CD4-positive, alpha-beta T cell treated with Interleukin-12 subunit alpha and Interleukin-12 subunit beta, for 1 hour (primary cell): ENCODE measurements around the gene PPP1R15B.

Experiments
- DNase-seq: peaks from one replicate; pipeline ENCODE4 v3.0.0-alpha.2; 2020

Gene PPP1R15B

GRCh38 chr1:204363335-204364114 lies 48.1 kb downstream of the PPP1R15B start:
- peak; percentile 83 for DNase-seq

- no peak for DNase-seq
These were observed 48.7 kb downstream of the PPP1R15B start for GRCh38 chr1:204362984-204363334.

- no peak for DNase-seq
These were observed 49.8 kb downstream of the PPP1R15B start for GRCh38 chr1:204361781-204362180.

DNA sequence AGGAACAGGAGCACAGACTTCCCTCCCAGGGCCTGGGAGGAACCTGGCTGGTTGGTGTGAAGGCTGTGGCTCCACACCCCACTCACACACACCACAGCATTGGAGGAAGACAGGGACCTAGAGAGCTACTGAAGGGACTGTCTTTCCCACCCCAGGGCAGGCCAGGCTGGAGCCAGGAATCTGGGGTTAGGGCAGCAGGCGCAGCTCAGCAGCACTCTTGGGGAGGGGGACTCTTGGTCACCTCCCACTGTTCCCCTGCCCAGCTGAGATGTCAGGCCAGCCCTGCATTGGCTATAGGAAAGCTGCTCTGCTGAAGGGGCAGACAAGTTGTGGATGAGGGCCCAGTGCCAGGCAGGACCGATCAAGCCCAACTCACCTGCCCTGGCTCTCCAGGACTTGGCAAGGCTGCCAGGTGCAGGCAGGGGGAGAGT lies 50.3 kb downstream of the PPP1R15B start:
- DNase-seq, result no peak

DNA sequence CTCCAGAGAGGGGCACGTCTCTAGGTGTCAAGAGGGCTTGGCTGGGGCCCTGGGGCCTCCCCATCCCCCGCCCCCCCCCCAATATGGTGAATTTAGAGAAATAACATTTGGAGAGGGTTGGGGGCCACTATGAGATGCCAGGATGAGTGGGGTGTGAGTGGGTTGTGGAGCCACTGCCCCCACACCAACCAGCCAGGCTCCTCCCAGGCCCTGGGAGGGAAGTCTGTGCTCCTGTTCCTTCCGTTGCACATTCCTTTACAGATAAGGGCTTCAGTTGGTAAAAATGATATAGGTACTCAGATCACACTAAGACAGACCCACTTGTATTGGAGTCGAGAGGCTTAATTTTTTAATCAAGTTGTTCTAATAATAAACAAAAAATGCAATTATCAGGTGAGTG lies 51.3 kb downstream of the PPP1R15B start:
- no peak for DNase-seq

- no peak for DNase-seq
These were observed 52.0 kb downstream of the PPP1R15B start, which contains the start of gene PLEKHA6 for GRCh38 chr1:204359474-204360255. Gene PLEKHA6, minus strand, starts transcription at chr1:204359929. Its CDS starts 86,202 bp downstream, at chr1:204273727.

DNA sequence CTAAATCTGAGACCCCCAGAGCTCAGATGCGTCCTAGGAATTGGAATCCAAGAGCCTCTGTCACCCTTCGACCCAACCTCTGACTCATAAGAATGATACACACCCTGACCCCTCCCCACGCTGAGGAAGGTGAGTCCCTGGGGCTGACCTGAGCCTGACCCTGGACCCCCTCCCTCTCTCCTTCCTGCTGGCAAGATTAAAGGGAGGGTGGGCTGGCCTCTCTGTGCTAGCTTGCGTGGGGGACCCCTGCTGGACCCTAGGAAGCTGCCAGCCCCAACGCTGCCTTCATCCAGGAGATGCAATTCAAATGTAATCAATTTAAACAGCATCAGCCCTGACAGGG lies 52.5 kb downstream of the PPP1R15B start:
- no peak for DNase-seq

- DNase-seq, result no peak
These were observed 53.0 kb downstream of the PPP1R15B start for GRCh38 chr1:204358605-204359004.

DNA sequence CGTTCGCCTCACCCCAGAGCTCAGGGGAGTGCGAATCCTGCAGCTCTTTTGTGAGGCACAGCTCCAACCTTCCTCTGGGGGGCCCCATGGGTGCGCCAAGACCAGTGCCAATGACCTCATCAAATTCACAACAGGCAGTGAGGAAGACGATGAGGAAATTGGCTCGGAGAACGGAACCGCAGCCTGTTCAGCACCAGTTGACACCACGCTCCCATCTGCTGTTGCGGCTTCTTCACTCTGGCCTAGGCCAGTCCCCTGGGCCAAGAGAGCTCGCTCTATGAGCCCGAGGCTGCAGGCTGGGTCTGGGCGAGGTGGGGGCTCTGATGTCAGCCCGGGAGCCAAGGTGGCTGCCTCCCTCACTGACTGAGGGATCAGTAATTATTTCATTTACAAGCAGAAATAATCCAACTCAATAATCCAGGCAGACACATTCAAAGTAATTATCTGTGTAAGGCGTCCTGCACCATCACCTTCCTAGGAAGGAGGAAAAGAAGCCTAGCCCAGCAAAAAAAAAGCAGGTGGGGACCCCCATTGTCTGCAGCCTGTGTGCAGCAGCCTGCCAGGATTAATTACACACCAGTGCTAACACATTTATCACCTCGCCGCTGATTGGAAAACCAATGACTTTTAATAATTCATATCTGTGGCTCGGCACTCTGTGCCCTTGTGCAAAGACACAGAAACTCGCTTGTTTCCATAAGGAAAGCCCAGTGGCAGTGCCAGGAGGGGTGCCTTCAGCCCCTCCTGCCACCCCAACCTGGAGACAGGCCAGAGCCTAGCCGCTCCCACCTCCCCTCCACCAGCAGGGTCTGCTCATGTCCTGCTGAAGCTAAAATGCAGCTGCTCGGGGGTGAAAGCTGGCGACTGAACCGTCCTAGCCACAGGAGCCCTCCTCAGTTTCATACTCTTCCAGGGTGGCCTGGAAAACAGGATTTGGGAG lies 53.8 kb downstream of the PPP1R15B start:
- no peak for DNase-seq

GRCh38 chr1:204356997-204357396 lies 54.6 kb downstream of the PPP1R15B start:
- DNase-seq, result no peak

DNA sequence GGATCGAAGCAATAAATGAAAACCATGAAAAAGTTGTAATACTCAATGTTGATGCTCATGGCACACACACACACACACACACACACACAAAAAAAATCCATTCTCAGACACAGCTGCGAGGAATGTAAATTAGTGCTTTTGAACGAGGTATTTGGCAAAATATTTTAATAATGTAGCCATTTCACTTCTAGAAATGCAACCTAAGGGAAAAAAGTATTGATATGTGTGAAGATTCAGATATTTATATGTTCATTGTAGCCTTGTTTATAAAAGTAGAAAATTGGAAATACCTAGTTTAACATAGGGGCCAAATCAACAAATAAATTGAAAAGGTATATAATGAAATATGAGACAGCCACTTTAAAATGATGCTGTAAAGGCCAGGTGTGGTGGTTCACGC lies 55.7 kb downstream of the PPP1R15B start:
- no peak for DNase-seq

DNA sequence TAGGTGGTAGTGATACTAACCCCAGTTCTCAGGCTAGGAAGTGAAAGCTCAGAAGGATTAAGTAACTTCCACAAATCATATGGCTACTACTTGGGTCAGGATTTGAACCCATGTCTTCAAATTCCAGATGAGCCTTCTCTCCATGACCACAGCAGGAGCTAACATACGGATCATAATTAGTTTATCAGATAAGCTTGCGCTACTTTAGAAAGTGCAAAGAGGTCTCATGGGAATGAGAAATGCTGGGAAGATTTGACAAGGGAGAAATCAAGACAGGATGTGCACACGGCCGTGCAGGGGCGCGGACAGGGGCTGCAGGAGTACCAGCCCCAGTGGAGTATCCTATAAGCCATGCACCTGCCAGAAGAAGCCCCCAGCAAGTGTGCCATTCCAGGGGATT lies 57.0 kb downstream of the PPP1R15B start:
- DNase-seq, result no peak
